ENCODE results near the gene METTL25B.

DNA sequence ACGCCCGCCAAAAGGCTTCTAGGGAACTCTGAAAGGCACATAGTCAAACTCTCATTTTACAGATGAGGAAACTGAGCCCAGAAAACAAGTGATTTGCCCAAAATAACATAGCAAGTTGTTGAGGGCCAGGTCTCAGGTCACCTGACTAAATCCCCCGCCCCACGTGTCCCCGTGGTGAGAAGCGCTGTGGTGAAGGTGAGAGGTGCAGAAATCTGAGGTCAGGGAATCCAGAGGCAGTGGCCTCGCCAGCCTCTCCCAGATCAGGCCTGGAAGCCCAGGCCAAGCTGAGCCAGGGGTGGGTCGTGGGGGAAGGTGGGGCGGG, 18.1 kb downstream of the METTL25B start:
- TF ChIP-seq, protein P1, sequence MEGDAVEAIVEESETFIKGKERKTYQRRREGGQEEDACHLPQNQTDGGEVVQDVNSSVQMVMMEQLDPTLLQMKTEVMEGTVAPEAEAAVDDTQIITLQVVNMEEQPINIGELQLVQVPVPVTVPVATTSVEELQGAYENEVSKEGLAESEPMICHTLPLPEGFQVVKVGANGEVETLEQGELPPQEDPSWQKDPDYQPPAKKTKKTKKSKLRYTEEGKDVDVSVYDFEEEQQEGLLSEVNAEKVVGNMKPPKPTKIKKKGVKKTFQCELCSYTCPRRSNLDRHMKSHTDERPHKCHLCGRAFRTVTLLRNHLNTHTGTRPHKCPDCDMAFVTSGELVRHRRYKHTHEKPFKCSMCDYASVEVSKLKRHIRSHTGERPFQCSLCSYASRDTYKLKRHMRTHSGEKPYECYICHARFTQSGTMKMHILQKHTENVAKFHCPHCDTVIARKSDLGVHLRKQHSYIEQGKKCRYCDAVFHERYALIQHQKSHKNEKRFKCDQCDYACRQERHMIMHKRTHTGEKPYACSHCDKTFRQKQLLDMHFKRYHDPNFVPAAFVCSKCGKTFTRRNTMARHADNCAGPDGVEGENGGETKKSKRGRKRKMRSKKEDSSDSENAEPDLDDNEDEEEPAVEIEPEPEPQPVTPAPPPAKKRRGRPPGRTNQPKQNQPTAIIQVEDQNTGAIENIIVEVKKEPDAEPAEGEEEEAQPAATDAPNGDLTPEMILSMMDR (conservative IDR thresholded peaks at IDR 0.05; ENCODE audit: low read depth in 2 of 2) = no peak
- no peak for TF ChIP-seq EZH2phosphoT487 (IDR thresholded peaks at IDR 0.05; ENCODE audit: unreplicated experiment)
- no peak for TF ChIP-seq POLR2AphosphoS5 (IDR thresholded peaks at IDR 0.05; ENCODE audit: low read depth)
- no peak for TF ChIP-seq JUNB (IDR thresholded peaks at IDR 0.05; ENCODE audit: unreplicated experiment)
- no peak for TF ChIP-seq ZNF331 (CRISPR knock-in tag; IDR thresholded peaks at IDR 0.05; ENCODE audit: low read depth)
- TF ChIP-seq, protein P2, sequence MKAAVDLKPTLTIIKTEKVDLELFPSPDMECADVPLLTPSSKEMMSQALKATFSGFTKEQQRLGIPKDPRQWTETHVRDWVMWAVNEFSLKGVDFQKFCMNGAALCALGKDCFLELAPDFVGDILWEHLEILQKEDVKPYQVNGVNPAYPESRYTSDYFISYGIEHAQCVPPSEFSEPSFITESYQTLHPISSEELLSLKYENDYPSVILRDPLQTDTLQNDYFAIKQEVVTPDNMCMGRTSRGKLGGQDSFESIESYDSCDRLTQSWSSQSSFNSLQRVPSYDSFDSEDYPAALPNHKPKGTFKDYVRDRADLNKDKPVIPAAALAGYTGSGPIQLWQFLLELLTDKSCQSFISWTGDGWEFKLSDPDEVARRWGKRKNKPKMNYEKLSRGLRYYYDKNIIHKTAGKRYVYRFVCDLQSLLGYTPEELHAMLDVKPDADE (IDR thresholded peaks at IDR 0.05) = no peak
- TF ChIP-seq EZH2 (IDR thresholded peaks at IDR 0.05; ENCODE audit: low read depth, unreplicated experiment) = no peak
- TF ChIP-seq CREB1 (CRISPR knock-in tag; IDR thresholded peaks at IDR 0.05; ENCODE audit: low read depth) = no peak
- TF ChIP-seq, protein P3, sequence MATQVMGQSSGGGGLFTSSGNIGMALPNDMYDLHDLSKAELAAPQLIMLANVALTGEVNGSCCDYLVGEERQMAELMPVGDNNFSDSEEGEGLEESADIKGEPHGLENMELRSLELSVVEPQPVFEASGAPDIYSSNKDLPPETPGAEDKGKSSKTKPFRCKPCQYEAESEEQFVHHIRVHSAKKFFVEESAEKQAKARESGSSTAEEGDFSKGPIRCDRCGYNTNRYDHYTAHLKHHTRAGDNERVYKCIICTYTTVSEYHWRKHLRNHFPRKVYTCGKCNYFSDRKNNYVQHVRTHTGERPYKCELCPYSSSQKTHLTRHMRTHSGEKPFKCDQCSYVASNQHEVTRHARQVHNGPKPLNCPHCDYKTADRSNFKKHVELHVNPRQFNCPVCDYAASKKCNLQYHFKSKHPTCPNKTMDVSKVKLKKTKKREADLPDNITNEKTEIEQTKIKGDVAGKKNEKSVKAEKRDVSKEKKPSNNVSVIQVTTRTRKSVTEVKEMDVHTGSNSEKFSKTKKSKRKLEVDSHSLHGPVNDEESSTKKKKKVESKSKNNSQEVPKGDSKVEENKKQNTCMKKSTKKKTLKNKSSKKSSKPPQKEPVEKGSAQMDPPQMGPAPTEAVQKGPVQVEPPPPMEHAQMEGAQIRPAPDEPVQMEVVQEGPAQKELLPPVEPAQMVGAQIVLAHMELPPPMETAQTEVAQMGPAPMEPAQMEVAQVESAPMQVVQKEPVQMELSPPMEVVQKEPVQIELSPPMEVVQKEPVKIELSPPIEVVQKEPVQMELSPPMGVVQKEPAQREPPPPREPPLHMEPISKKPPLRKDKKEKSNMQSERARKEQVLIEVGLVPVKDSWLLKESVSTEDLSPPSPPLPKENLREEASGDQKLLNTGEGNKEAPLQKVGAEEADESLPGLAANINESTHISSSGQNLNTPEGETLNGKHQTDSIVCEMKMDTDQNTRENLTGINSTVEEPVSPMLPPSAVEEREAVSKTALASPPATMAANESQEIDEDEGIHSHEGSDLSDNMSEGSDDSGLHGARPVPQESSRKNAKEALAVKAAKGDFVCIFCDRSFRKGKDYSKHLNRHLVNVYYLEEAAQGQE (IDR thresholded peaks at IDR 0.05; ENCODE audit: unreplicated experiment) = no peak
- TF ChIP-seq ZNF114 (CRISPR knock-in tag; IDR thresholded peaks at IDR 0.05) = no peak
- TF ChIP-seq, protein P4, sequence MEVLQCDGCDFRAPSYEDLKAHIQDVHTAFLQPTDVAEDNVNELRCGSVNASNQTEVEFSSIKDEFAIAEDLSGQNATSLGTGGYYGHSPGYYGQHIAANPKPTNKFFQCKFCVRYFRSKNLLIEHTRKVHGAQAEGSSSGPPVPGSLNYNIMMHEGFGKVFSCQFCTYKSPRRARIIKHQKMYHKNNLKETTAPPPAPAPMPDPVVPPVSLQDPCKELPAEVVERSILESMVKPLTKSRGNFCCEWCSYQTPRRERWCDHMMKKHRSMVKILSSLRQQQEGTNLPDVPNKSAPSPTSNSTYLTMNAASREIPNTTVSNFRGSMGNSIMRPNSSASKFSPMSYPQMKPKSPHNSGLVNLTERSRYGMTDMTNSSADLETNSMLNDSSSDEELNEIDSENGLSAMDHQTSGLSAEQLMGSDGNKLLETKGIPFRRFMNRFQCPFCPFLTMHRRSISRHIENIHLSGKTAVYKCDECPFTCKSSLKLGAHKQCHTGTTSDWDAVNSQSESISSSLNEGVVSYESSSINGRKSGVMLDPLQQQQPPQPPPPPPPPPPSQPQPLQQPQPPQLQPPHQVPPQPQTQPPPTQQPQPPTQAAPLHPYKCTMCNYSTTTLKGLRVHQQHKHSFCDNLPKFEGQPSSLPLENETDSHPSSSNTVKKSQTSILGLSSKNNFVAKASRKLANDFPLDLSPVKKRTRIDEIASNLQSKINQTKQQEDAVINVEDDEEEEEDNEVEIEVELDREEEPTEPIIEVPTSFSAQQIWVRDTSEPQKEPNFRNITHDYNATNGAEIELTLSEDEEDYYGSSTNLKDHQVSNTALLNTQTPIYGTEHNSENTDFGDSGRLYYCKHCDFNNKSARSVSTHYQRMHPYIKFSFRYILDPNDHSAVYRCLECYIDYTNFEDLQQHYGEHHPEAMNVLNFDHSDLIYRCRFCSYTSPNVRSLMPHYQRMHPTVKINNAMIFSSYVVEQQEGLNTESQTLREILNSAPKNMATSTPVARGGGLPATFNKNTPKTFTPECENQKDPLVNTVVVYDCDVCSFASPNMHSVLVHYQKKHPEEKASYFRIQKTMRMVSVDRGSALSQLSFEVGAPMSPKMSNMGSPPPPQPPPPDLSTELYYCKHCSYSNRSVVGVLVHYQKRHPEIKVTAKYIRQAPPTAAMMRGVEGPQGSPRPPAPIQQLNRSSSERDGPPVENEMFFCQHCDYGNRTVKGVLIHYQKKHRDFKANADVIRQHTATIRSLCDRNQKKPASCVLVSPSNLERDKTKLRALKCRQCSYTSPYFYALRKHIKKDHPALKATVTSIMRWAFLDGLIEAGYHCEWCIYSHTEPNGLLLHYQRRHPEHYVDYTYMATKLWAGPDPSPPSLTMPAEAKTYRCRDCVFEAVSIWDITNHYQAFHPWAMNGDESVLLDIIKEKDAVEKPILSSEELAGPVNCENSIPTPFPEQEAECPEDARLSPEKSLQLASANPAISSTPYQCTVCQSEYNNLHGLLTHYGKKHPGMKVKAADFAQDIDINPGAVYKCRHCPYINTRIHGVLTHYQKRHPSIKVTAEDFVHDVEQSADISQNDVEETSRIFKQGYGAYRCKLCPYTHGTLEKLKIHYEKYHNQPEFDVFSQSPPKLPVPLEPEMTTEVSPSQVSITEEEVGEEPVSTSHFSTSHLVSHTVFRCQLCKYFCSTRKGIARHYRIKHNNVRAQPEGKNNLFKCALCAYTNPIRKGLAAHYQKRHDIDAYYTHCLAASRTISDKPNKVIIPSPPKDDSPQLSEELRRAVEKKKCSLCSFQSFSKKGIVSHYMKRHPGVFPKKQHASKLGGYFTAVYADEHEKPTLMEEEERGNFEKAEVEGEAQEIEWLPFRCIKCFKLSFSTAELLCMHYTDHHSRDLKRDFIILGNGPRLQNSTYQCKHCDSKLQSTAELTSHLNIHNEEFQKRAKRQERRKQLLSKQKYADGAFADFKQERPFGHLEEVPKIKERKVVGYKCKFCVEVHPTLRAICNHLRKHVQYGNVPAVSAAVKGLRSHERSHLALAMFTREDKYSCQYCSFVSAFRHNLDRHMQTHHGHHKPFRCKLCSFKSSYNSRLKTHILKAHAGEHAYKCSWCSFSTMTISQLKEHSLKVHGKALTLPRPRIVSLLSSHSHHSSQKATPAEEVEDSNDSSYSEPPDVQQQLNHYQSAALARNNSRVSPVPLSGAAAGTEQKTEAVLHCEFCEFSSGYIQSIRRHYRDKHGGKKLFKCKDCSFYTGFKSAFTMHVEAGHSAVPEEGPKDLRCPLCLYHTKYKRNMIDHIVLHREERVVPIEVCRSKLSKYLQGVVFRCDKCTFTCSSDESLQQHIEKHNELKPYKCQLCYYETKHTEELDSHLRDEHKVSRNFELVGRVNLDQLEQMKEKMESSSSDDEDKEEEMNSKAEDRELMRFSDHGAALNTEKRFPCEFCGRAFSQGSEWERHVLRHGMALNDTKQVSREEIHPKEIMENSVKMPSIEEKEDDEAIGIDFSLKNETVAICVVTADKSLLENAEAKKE (CRISPR knock-in tag; IDR thresholded peaks at IDR 0.05) = no peak
- no peak for TF ChIP-seq STAT1 (IDR thresholded peaks at IDR 0.05; ENCODE audit: unreplicated experiment)
- no peak for TF ChIP-seq NANOG (IDR thresholded peaks at IDR 0.05; ENCODE audit: borderline replicate concordance)

Data from GM23338 (cell line).